Kidney tubule cell (primary cell): Measurements from ENCODE around the gene FBXO8.
"Not testable (repeated sequence)": the region's sequence is repeated elsewhere in the genome, so short reads cannot be mapped to it uniquely, and the experiment has no call there.

Source experiments
- DNase-seq: peaks from one replicate; pipeline ENCODE4 v3.0.0-alpha.2; 2018; ENCODE audit warnings: low spot score

FBXO8 gene

DNA sequence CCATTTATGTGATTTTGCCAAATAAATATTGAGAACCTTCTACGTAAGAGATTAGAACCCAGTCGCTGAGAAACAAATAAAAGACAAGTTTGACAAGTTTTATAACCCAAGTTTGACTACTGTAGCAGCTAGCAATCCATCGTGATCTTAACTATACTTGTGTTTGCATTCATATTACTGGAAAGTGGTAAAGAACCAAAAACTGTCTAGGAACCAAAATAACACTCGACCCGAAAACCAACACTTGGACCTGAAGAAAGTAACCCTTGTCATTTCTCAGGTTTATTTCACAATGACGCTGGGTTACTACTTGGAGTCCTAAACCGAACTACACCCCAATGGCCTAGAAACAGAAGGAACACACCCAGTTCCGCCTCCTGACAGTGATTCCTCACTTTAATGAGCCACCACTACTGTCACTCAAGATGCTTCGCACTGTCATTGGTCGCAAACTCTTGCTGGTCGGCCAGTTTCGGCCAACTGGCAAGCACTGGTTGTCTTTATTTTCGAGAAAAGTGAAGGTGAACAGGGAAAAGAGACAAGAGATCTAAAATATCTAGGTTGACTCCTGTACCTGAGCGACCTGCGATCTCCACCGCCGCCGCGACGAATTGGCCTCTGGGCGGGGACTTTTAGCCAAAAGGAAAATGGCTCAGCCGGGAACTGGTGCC, 496 bp downstream of the FBXO8 start:
- peak; percentile 92 for DNase-seq

DNA sequence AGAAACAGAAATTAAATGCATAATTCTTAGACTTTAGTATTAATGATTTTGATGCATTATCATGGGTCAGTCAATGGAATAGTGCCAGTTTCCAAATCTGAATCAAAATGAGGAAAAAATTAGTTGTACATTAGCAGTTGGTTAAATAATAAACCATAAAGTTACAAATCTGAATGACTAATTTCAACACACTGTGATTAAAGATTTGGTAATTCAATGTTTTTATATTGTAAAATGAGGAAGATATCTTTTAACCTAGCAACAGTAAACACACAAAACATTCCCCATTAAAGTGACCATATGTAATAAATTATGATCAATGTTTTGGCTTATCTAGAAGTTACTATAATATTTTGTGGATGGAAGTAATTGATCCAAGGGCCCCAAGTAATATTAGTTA, 1.6 kb downstream of the FBXO8 start:
- no peak for DNase-seq

DNA sequence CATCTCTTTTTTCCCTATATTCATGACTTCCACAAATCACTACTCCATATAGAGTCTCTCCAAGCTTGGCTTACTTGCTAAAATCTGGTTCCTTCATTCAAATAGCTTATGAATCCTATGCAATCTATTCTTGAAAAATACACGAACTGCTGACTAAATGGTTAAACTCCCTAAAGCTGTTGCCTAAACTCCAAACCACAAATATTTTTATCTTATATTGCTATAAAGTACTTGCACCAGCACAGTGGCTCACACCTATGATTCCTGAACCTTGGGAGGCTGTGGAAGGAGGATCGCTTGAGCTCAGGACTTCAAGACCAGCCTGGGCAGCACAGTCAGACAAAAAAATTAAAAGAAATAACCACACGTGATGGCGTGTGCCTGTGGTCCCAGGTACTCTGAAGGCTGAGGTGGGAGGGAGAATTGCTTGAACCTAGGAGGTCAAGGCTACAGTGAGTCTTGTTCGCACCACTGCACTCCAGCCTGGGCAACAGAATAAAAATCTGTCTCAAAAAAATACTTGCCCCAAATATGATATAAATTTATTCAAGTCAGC, 2.2 kb downstream of the FBXO8 start:
- no peak for DNase-seq

DNA sequence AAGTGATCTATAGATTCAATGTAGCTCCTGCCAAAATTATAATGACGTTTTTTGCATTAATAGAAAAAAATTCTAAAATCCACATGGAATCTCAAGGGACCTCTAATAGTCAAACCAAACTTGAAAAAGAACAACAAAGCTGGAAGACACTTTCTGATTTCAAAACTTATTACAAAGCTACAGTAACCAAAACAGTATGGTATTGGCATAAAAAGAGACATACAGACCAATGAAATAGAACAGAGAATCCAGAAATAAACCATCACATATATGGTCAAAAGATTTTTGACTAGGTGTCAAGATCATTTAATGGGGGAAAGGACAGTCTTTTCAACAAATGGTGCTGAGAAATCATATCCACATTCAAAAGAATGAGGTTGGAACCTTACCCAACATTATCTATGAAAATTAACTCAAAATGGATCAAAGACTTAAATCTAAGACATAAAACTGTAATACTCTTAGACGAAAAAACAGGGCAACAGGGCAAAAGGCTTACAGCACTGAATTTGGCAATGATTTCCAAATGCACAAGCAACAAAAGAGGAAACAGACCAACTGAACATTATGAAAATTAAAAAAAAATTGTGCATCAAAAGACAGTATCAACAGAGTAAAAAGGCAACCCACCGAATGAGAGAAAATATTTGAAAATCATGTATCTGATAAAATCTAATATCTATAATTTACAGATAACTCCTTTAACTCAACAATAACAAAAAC, 3.9 kb downstream of the FBXO8 start:
- DNase-seq: no peak

DNA sequence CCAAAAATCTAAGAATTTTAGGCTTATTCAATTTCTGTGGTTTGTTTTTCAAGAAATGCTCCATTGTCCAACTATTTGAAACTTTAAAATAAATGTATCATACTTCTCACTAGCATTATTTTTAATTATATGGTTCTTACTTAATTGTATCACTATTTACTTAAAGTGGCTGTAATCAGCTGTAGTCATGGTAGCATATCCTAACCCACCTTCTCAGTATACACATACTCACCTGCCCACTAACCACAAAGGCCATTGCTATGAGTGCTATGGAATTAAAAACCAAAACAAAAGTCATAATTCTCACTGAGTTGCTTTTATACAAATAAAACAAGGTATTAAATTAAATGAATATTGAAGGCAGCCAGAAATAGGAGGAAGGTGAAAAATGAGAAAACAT, 5.0 kb downstream of the FBXO8 start:
- DNase-seq: no peak

DNA sequence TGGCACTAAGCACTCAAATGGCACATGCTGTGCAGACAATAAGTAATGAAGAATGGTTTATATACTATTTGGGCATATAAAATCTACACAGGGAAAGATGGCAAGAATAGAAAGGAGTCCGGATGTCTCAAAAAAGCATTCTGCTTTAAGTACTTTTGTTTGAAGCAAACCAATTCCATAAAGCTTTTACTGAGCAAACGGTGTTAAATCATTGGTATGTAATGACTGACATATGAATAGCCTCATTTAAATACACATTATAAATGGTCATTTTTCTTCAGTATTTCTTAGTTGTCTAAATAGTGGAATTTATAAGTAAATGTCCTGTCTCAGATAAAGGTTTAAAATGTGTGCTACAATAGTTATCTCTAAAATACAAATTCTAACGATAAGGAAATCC, 6.0 kb downstream of the FBXO8 start:
- DNase-seq: no peak

DNA sequence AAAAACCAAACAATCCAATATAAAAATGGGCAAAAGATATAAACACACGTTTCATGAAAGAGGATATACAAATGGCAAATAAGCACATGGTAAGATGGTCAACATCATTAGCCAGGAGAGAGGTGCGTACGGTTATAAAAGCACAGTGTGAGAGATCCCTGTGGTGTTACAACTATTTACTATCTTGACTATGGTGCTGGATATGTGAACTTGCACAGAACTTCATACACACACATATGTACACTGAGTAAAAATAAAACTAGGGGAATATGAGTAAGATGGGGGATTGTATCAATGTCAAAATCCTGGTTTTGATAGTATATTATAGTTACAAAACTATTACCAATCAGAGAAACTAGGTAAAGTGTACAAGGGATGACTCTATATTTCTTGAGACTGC, 8.4 kb downstream of the FBXO8 start:
- DNase-seq: no peak

DNA sequence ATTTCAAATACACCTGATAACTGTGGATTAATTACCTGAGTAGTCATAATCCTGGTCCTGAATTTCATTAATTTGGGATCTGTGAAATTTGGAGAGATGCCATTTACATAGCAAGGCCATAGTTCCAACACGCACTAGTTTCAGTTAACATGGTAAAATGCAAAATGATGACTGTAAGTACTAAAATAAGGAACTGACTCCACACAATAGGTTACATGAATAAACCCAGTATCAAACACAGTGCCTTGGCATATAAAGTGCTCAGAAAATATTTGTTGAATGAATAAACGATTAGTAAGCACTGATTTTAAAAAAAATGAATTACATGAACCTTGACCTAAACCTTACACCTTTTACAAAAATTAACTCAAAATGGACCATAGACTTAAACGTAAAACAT, 9.0 kb downstream of the FBXO8 start:
- no peak for DNase-seq

DNA sequence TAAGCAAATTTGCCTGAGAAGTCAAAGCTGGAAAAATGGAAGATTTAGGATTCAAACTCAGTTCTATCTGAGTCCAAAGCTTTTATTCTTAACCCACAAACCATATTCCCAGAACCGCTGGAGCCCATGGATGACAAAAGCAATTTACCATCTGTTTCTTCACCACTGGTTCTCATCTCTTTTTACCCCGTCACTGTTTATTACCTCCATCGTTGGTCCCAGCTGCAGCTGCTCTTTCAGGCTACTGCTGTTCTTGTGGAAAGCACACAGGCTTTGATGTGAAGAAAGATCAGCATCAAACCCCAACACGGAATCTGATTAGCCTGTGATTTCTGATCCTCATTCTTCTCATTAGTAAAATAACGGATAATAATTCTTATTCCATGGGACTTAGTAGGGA, 9.5 kb downstream of the FBXO8 start:
- DNase-seq: no peak

DNA sequence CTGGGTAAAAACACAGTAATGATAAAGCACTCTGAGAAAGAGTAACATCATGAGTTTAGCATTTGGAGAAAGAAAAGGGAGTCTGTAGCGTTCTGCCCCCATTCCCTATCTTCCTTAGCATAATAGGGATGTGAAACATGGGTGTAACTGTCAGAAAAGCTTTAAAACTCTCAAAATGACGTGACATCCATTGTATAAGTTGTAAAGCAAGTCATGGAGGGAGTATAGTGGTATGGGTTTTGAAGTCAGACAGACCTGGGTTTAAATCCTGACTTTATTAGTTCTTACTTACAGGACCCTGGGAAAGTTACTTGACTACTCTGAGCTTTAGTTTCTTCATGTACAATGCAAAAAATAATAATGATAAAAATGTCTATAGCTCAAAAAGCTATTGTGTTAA, 17.1 kb downstream of the FBXO8 start:
- no peak for DNase-seq

DNA sequence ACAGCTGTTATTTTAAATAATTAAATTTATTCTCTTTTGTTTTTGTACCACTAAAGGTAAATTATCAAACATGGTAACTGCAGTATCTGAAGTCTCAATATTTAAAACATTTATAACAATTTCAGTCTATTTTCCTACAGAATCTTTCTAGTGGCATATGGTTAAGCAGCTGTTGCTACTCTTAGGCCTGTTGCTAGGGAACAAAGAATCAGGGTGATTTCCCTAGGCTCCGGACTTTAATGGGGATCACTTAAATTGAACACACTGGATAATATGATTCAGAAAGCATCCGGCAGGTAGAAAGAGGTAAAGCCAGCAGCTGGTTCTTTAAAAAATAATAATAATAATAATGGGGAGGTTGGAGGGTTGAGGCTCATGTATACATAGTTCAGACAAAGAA, 17.6 kb downstream of the FBXO8 start:
- no peak for DNase-seq

DNA sequence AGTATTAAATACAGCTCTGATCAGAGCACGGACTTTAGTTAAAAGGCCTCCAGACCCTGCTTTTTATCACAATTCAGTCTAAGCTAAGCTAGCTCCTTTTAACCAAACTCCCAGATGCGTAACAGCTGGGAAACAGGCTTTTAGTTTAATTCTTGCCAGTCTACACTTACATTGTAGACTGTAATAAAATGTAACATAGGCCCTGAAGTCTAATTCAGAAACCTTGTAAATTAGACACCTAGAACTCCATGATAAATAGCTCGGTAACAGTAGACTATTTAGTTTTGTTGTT, 20.1 kb downstream of the FBXO8 start:
- no peak for DNase-seq

DNA sequence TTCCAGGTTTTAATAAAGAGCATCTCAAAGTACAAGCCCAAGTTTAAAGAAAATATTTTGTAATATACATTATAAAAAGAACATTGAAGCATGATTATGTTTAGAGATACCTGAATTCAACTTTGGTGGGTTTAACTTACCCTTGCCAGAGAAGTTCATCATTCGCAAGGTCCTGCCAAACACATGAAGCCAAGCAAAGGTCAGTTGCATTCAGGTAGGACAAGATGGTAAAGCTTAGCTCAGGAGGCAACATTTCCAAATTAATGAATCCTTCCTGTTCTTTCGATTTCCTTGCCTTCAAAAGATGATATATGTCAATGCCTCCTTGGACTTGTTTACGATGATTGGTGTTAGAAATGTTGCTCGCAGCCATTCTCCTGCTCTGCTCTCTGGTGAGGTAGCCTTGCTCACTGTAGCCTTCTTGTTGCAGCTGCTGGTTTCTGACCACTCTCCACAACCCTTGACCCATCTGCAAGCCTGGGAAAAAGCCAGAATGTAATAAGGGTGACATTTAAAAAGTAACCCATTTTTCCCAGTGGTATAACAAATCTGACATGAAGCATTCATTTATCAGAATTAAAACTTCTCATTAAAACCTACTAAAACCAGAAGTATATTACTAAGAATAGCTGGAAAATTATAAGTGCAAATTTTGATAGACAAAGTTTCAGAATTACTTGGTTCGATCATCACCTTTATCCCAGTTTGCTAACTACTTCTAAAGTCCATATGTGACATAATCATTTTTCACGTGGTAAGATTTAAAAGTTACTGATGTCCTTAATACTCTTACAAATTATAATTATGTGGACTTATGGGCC, 20.6 kb downstream of the FBXO8 start:
- DNase-seq: no peak

DNA sequence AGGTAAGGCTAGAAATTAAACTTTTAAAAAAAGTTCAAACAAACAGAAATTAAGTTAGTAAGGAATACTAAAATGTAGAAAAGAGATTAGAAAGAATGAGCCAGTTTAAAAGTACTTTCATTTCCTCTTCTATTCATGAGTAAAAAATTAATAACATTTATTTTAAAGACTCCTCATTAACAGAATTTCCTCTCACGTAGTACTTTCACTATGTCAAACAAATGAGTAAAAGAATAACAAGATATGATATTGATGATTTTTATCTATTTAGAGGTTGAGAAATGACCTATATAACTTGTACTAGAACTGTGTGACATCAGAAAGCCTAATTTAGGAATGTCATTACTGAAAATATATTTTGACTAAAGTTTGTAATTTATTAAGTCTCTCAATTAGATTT, 22.0 kb downstream of the FBXO8 start:
- DNase-seq: not testable (repeated sequence)

DNA sequence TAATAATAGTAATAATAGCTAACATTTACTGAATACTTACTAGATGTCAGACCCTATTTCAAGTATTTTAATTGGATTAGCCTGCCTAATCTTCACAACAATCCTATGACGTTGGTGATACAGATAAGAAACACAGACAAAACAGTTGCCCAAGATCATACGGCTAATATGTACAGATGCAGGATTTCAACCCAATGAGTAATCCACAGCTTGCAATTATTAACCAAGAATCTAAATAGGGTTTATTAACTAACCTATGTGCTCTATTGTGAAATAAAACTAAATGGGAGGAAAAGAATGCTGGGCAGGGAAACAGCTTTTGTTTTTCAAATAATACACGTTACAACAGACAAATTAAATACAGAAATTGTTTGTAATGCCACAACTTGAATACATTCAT, 23.4 kb downstream of the FBXO8 start:
- peak; percentile 71 for DNase-seq

DNA sequence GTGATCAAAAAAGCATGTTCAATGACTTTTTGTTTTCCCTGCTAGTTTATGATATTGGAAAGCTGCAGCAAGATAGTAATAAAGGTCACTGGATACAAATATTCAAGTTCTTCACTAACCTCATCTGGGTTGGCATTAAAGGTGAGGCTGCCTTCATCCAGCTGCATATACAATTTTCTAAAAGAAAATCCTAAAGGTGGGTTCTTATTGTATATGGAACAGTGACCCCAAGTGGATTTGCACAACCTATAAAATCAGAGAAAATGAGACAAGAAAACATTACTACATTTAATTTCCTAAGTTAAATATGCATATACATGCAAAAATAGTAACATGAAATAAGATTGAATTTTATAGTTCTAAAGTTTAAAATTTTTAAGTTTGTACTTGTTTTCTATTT, 23.9 kb downstream of the FBXO8 start:
- DNase-seq: no peak

DNA sequence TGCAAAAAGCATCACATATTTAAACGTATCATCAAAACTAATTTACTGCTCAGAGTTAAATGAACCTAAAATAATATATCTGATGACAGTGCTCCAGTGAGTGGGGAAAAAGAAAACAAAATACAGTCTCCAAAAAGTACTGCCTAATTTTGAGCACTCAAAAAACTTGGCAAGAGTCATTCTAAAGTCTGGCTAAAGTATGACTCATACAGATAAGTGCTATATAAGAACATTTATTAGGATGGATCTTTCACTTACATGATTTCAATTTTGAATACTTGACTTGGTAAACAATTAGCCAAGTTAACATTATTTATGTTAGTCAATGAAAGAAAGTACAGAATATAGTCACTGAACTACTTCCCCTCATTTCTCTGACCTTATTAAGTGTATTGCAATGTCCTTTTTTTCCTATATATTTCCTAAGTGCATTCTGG, 27.2 kb downstream of the FBXO8 start:
- DNase-seq: no peak

DNA sequence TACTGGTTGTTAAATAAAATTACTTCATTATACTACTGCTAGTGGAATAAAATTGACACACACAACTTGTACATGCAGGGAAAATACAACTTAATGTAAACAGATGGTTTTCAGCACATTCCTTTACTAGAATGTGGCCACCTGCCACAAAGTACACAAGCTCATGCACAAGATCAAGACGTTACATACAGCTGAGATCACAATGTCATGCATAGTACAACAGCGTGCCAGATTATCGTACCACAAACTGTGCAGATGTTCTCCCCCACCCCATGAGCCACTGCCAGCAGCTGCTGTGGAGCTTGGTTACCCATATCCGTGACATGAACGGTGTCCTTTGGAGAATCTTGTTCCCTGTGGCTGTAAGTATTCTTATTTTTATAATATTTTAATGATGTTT, 27.7 kb downstream of the FBXO8 start:
- DNase-seq: no peak

DNA sequence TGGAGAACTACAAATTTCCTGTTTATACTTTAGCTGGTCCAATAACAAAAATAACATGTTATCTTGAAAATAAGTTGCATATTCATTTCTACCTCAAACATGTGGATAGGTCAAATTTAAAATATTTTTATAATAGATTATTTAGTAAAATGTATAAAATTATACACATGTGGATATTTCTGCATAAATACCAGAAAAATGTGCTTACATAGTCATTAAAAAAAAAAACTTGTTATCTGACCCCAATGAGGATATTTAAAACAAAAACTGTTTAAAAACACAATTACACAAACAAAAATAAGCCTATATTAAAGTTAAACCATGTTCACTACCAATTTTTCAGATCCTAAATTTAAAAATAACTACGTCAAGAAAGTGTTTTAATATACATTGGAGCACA, 28.1 kb downstream of the FBXO8 start:
- DNase-seq: no peak

DNA sequence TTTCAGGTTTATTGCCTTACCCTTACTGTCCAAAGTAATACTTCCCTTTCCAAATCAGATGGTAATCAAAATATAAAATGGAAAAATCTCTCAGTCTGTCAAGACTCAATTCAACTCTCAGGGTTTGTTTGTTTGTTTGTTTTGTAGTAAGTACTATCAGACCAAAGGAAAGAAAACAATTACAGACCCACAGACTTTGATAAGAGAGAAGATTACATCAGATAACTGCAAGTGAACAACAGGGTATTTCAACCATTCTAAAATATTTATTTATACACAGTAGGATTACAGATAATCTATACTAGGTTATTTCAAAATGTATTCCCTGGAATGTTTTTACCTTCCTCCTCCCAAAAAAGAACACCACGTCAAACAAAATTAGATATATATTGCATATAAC, 28.9 kb downstream of the FBXO8 start:
- no peak for DNase-seq

DNA sequence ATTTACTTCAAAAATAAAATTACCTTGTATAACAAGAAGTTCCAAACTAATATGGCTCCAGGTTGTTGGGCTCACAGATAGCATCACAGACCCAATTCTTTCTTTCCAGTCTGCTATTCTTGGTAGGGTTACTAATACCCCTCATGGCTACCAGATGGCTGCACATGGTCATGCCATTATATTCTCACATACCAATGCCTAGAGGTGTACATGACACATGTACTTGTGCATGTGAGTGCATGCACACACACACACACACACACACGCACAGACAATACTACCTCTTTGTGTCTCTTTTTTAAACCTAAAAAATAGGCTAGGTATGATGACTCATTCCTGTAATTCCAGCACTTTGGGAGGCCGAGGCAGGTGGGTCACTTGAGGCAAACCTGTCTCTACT, 31.1 kb downstream of the FBXO8 start:
- no peak for DNase-seq

DNA sequence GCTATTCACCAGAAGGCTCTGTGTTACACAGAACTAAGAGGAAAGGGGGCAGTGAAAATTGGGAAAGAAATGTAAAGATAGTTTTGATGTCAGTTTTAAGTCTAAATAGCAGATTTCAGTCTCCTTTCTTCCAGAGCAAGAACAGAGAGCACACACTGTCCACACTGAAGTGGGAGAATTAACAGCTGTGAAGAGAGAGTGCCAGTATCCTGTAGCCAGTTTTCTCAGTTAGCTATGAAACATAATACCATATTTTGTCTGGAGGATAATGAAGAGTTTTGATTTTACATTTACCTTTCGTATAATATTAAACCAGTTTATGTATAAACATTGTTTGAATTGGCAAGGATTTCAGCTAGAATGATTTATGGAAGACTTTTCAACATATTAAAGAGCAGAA, 35.1 kb downstream of the FBXO8 start:
- DNase-seq: no peak

DNA sequence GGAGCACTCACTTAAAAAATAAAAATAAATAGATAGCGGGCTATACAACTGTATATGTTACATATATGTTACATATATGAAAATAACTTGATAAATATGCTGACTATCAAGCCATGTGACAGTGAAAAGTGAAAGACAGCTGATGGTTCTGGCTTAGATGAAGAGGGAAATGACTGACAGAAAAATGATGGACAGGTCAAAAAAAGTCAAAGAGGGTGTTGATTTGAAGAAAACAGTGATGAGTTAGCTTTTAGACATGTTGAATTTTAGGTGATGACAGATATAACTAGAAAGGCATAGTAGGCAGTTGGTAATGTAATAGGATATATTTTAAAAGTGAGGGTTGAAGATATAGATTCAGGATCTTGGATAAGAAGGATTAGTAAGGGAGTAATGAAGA, 37.8 kb downstream of the FBXO8 start:
- no peak for DNase-seq
